Mesothelial cell of epicardium (in vitro differentiated cells): ENCODE data around the gene CNTNAP5. TPM values are rescaled to one million over a fixed set of nuclear protein-coding genes. Genes with fewer than 3 reads are reported as not detected.
A peak's percentile ranks its signal among the peaks of the same experiment; 100 is the strongest.

Experiments used
- DNase-seq, 2 experiments: peaks; one replicate each; pipeline ENCODE4 v3.0.0; 2021; ENCODE audit warnings: low spot score in 2 of 2; ENCODE audit not compliant: unreplicated experiment in 2 of 2
- H3K27ac Mint-ChIP-seq: 2 replicates; pipeline ENCODE4 v1.8.0; 2021; ENCODE audit warnings: mixed read lengths
- H3K27me3 Mint-ChIP-seq: 2 replicates; pipeline ENCODE4 v1.8.0; 2021; ENCODE audit warnings: low read depth, mixed read lengths
- H3K36me3 Mint-ChIP-seq: 2 replicates; pipeline ENCODE4 v1.8.0; 2021; ENCODE audit warnings: mixed read lengths
- H3K4me1 Mint-ChIP-seq: 2 replicates; pipeline ENCODE4 v1.8.0; 2021; ENCODE audit warnings: mixed read lengths
- H3K4me3 Mint-ChIP-seq: 2 replicates; pipeline ENCODE4 v1.8.0; 2021; ENCODE audit warnings: mild to moderate bottlenecking, moderate library complexity, mixed read lengths
- H3K9me3 Mint-ChIP-seq: 2 replicates; pipeline ENCODE4 v1.8.0; 2021; ENCODE audit warnings: mixed read lengths
- total RNA-seq: library from RNA; stranded (reverse); gene quantifications from 3 replicates; pipeline ENCODE4 v1.2.1, GENCODE V29; 2021
- TF ChIP-seq, protein P1 (sequence below): fragments of 200-600 bp; sonication (generic); IDR thresholded peaks from one replicate; pipeline ENCODE4 v1.5.0; 2021; ENCODE audit warnings: antibody characterized with exemption; ENCODE audit not compliant: unreplicated experiment

Gene CNTNAP5
- total RNA-seq, 1 donor from 2014 or later = 0.22 TPM

DNA sequence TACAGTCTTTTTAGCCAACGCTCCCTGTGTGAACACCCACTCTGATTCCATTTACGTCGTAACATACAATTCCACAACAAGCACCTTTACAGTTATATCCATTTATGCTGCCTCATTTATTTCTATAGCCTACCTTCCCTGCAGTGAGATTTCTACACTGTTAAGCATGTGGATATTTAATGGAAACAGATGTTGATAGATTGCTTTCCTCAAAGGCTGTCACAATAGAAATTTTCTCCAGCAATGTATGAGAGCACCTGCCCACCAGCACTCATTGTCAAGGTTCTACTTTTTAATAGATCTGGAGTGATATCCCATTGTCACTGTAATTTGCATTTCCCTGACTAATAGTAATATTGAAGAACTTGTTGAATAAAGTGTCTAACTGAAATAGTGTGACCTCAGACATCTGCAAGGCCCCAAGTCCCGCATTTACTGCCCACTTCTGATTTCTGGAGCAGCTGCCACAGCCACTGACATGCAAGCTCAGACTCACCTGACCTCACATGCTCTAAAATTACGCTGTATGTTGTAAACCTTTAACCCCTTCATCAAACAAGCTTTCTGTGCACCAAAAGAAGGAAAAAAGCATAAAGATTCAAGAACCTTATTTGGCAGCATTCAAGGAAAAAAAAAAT is 295.1 kb downstream of the CNTNAP5 start:
- Mint-ChIP-seq H3K27ac (no peak overlapping the region), H3K4me1 (peaks cover 22% of the 10 kb centered on the region), H3K36me3 (no peaks in the 10 kb centered on the region), H3K9me3 (no peaks in the 10 kb centered on the region), H3K27me3 (peaks cover 3% of the 10 kb centered on the region), H3K4me3 (no peak overlapping the region)
- no peak for DNase-seq
- TF ChIP-seq, protein P1, sequence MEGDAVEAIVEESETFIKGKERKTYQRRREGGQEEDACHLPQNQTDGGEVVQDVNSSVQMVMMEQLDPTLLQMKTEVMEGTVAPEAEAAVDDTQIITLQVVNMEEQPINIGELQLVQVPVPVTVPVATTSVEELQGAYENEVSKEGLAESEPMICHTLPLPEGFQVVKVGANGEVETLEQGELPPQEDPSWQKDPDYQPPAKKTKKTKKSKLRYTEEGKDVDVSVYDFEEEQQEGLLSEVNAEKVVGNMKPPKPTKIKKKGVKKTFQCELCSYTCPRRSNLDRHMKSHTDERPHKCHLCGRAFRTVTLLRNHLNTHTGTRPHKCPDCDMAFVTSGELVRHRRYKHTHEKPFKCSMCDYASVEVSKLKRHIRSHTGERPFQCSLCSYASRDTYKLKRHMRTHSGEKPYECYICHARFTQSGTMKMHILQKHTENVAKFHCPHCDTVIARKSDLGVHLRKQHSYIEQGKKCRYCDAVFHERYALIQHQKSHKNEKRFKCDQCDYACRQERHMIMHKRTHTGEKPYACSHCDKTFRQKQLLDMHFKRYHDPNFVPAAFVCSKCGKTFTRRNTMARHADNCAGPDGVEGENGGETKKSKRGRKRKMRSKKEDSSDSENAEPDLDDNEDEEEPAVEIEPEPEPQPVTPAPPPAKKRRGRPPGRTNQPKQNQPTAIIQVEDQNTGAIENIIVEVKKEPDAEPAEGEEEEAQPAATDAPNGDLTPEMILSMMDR = no peak

DNA sequence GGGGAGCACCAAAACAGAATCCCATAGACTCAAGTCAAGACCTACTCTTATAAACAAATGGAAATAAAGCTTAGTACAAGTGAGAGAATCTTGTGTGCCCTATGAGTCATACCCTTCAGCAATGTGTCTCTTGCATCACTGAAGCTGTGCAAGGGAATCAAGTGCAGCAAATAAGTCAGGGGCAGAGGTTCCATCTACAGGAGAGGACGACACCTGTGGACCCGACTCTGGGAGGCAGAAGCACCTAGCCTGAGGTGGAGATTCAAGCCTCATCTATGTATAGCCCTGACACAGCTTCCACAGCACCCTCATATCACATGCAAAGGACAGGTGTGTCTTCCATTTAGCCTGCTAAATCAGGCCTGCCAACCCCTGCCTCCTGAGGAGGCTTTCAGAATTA is 298.2 kb downstream of the CNTNAP5 start:
- Mint-ChIP-seq H3K4me3 (no peak overlapping the region), H3K27ac (no peak overlapping the region), H3K9me3 (no peaks in the 10 kb centered on the region), H3K27me3 (peaks cover 4% of the 10 kb centered on the region), H3K4me1 (peaks cover 10% of the 10 kb centered on the region), H3K36me3 (no peaks in the 10 kb centered on the region)
- TF ChIP-seq, protein P1 = no peak
- DNase-seq = no peak

DNA sequence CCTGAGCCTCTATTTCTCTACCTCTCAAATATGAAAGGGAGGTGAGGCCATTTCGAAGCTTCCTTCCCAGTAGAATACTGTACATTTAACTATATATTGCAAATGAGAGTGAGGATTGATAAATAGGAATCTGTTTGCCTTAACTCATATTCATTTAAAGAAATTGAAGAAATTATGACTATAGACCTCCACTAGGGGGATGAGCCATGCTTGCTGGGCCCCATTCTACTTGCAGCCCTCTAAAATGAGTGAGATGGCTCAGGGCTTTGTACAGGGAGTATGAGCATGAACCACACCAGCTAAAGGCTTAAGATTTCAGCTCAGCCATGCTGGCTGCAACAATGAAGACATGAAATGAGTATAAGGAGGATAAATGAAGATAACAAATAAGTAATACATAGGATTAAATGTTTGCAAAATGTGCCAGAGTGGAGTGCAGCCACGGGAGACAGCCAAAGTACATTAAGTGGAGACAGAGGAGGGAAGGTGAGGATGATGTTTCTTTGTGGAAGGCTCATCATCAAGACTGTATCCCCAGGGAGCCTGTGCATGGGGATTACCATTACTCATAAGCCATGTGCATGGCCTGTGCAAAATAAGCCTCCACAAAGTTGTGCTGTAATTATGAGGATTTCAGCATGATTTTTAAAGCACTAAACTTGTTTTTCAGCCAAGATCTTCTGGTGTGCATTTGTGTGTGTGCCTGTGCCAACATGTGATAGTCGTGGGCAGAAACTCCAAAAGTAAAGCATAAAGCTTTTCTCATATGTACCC is 300.8 kb downstream of the CNTNAP5 start:
- no peaks in the 10 kb centered on the region for H3K36me3 Mint-ChIP-seq
- H3K4me3 Mint-ChIP-seq = no peak overlapping the region
- no peak overlapping the region for H3K27ac Mint-ChIP-seq
- DNase-seq = no peak
- TF ChIP-seq, protein P1 = peak; percentile 14
- no peaks in the 10 kb centered on the region for H3K9me3 Mint-ChIP-seq
- peaks cover 13% of the 10 kb centered on the region for H3K27me3 Mint-ChIP-seq
- peaks cover 2% of the 10 kb centered on the region for H3K4me1 Mint-ChIP-seq

DNA sequence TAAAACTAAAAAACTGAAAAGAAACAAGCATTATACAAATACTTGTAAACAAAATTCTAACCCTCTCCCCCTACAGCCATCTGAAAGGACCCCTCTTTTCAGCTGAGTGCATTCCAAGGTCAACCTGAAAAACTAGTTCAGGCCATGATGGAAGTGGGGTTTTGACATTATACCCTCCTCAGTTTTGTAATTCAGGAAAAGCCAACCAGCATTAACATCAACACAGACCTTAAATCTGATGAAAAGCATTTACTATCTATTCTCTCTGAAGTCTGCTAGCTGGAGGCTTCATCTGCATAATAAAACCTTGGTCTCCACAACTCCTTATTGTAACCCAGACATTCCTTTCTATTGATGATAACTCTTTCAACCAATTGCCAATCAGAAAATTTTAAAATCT is 302.2 kb downstream of the CNTNAP5 start:
- Mint-ChIP-seq H3K4me1 (peaks cover 2% of the 10 kb centered on the region), H3K9me3 (no peaks in the 10 kb centered on the region), H3K27me3 (peaks cover 12% of the 10 kb centered on the region), H3K4me3 (no peak overlapping the region), H3K36me3 (no peaks in the 10 kb centered on the region), H3K27ac (no peak overlapping the region)
- TF ChIP-seq, protein P1 = no peak
- no peak for DNase-seq

DNA sequence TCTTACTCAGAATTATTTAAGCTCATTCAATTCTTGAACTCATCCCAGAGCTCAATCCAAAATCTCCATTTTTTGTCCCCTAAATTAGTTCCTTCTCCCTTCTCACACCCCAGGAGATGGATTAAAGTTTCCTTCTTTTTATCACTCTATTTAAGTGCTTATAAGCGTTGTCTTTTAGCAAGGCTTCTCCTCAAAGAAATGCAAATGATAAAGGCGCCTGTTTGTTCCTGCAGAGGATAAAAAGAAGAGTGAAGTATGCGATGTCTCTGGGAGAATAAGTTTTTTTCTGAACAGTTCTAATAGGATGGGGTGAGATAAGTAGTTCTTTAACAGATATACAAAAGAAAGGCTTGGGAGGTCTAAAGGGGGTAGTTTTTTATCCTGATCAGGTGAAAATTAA is 303.3 kb downstream of the CNTNAP5 start:
- DNase-seq = no peak
- H3K4me3 Mint-ChIP-seq = no peak overlapping the region
- peaks cover 12% of the 10 kb centered on the region for H3K27me3 Mint-ChIP-seq
- TF ChIP-seq, protein P1 = no peak
- H3K9me3 Mint-ChIP-seq = no peaks in the 10 kb centered on the region
- no peak overlapping the region for H3K27ac Mint-ChIP-seq
- H3K4me1 Mint-ChIP-seq = peaks cover 2% of the 10 kb centered on the region
- no peaks in the 10 kb centered on the region for H3K36me3 Mint-ChIP-seq
